Osteoblast (primary cell): ENCODE measurements around the gene SLC16A13. TPM values are rescaled to one million over a fixed set of nuclear protein-coding genes. Genes with fewer than 3 reads are reported as not detected.

Experiments
- DNase-seq: peaks from one replicate; pipeline ENCODE4 v3.0.0; 2011; ENCODE audit warnings: low spot score, mixed read lengths; ENCODE audit not compliant: insufficient read length; ENCODE audit errors: missing footprints
- H2AFZ ChIP-seq: 2 replicates; pipeline ENCODE4 v1.6.0; 2011; ENCODE audit warnings: mild to moderate bottlenecking, low read length
- H3K27ac ChIP-seq: 2 replicates; pipeline ENCODE4 v1.5.1; 2011; ENCODE audit warnings: mild to moderate bottlenecking, low read depth, low read length, moderate library complexity
- H3K27me3 ChIP-seq: 2 replicates; pipeline ENCODE4 v1.6.0; 2012; ENCODE audit warnings: mild to moderate bottlenecking, control low read depth, inconsistent platforms, low read length, moderate library complexity; ENCODE audit not compliant: insufficient read depth
- H3K36me3 ChIP-seq: 2 replicates; pipeline ENCODE4 v1.5.1; 2011; ENCODE audit warnings: mild to moderate bottlenecking, low read length, control low read depth, moderate library complexity; ENCODE audit not compliant: insufficient read depth
- H3K4me1 ChIP-seq: 2 replicates; pipeline ENCODE4 v1.5.1; 2011; ENCODE audit warnings: mild to moderate bottlenecking, low read length, control low read depth, moderate library complexity; ENCODE audit not compliant: insufficient read depth
- H3K4me2 ChIP-seq: 2 replicates; pipeline ENCODE4 v1.6.0; 2011; ENCODE audit warnings: mild to moderate bottlenecking, low read length; ENCODE audit not compliant: insufficient read depth
- H3K4me3 ChIP-seq: fragments of 200-600 bp; sonication (generic); 3 replicates; pipeline ENCODE4 v1.5.1; 2012; ENCODE audit warnings: mild to moderate bottlenecking, low read length, inconsistent platforms; ENCODE audit not compliant: insufficient read depth
- H3K79me2 ChIP-seq: 2 replicates; pipeline ENCODE4 v1.6.0; 2012; ENCODE audit warnings: mild to moderate bottlenecking, low read length, control low read depth, inconsistent platforms; ENCODE audit not compliant: insufficient read depth
- H3K9me3 ChIP-seq: 2 replicates; pipeline ENCODE4 v1.5.1; 2011; ENCODE audit warnings: low read depth, low read length, control low read depth
- H4K20me1 ChIP-seq: 2 replicates; pipeline ENCODE4 v1.6.0; 2012; ENCODE audit warnings: mild to moderate bottlenecking, low read length, control low read depth; ENCODE audit not compliant: insufficient read depth
- total RNA-seq: library from RNA; depleted of rRNA; stranded (reverse); fragments of >200 nt; gene quantifications from 2 replicates; pipeline ENCODE4 v1.2.3, GENCODE V29; 2012
- TF ChIP-seq, protein P1 (sequence below): IDR thresholded peaks from 2 replicates; pipeline ENCODE4 v1.5.1; 2011; ENCODE audit warnings: mild to moderate bottlenecking, low read depth, low read length, moderate library complexity; ENCODE audit errors: extremely low read depth

The SLC16A13 gene
- total RNA-seq, 1 donor = 1.4 TPM

DNA sequence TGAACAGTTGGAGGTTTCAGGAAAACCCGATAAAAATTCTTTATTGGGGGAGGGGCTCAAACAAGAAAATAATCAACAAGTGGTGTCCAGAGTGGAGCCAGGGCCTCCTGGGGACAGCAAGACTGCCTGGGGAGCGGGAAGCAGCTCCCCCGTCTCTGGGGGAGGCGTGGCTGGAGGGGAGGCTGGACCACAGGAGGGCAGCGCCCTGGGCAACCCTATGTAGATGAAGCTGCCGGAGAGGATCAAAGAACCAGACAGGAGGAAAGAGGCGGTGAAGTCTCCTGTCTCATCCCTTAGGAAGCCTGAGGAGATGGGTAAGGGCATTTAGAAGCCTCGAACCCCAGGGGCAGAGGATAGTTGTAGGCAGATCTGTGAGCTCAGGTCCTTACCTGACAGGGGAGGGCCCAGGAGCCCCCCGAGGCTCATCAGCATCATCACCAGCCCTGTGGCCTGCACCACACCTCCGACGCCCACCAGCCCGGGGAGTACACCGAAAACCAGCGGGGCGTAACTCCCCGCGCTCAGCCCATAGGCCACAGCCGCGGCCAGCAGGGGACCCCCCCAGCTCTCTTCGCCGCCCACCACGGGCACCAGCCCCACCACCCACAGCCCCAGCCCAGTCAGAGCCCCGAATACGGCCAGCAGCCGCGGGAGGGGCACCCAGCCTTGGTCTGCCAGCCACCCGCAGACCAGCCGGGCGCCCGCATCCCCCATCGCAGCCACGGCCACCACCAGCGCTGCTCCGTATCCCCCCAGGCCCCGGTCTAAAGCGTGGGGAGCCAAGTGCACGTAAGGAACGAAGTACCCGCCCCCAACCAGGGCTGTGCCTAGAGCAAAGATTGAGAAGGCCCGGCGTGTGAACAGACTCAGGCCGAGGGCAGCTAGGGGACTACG lies 6.0 kb downstream of the SLC16A13 start:
- TF ChIP-seq, protein P1, sequence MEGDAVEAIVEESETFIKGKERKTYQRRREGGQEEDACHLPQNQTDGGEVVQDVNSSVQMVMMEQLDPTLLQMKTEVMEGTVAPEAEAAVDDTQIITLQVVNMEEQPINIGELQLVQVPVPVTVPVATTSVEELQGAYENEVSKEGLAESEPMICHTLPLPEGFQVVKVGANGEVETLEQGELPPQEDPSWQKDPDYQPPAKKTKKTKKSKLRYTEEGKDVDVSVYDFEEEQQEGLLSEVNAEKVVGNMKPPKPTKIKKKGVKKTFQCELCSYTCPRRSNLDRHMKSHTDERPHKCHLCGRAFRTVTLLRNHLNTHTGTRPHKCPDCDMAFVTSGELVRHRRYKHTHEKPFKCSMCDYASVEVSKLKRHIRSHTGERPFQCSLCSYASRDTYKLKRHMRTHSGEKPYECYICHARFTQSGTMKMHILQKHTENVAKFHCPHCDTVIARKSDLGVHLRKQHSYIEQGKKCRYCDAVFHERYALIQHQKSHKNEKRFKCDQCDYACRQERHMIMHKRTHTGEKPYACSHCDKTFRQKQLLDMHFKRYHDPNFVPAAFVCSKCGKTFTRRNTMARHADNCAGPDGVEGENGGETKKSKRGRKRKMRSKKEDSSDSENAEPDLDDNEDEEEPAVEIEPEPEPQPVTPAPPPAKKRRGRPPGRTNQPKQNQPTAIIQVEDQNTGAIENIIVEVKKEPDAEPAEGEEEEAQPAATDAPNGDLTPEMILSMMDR = no peak
- peak; percentile 67 for DNase-seq
- no peak overlapping the region for H3K27ac ChIP-seq
- H2AFZ ChIP-seq = no peak overlapping the region
- H3K27me3 ChIP-seq = peaks cover 38% of the 10 kb centered on the region
- no peaks in the 10 kb centered on the region for H3K36me3 ChIP-seq
- no peak overlapping the region for H3K4me3 ChIP-seq
- no peak overlapping the region for H3K4me2 ChIP-seq
- H4K20me1 ChIP-seq = no peaks in the 10 kb centered on the region
- H3K4me1 ChIP-seq = peaks cover 11% of the 10 kb centered on the region
- H3K9me3 ChIP-seq = no peaks in the 10 kb centered on the region
- no peaks in the 10 kb centered on the region for H3K79me2 ChIP-seq

DNA sequence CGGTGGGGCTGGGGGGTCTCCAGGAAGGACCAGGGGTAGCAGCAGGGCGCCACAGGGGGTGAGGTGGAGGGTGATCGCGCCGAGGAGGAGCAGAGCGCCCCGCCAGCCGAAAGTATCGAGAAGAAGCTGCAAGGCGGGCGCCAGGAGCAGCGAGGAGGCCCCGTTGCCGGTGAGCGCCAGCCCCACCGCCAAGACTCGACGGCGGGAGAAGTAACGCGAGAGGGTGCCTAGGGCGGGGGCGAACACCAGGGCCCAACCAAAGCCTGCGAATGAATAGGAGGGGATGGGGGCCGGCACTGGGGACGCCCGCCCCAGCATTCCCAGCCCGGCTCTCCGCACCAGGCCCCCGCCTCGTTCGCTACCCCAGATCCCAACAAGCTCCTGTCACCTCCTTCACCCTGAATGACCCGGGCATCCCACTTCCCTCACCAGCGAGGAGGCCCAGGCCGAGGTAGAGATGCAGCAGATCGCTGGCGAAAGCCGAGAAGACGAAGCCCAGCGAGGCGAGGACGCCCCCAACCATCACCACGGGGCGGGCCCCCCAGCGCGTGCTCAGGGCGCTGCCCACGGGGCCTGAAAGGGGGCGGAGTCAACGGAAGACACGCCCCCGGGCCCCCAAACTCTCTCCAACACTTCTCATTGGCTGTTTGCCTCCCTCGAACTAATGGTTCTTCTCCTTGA lies 6.8 kb downstream of the SLC16A13 start:
- H2AFZ ChIP-seq = no peak overlapping the region
- peaks cover 38% of the 10 kb centered on the region for H3K27me3 ChIP-seq
- no peak overlapping the region for H3K27ac ChIP-seq
- H3K4me3 ChIP-seq = peak overlapping the region; percentile 63
- H4K20me1 ChIP-seq = no peaks in the 10 kb centered on the region
- no peaks in the 10 kb centered on the region for H3K36me3 ChIP-seq
- TF ChIP-seq, protein P1 = no peak
- peak overlapping the region; percentile 78 for H3K4me2 ChIP-seq
- H3K9me3 ChIP-seq = no peaks in the 10 kb centered on the region
- peaks cover 11% of the 10 kb centered on the region for H3K4me1 ChIP-seq
- no peak for DNase-seq
- no peaks in the 10 kb centered on the region for H3K79me2 ChIP-seq

DNA sequence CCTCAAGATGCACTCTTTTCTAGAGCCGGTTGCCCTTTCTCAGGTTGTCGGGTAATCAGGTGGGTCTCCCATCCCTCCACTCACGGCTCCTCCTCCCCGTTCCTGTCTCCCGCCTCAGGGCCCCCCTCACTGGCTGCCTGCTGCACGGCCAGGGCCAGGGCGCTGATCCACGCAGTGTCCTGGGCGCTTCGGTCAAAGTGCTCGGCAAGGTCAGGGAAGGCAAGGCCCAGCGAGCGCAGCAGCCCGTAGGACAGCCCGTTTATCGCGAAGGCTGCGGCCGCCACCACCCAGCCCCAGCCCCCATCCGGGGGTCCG lies 7.3 kb downstream of the SLC16A13 start:
- TF ChIP-seq, protein P1 = no peak
- peak; percentile 68 for DNase-seq
- H3K4me3 ChIP-seq = peak overlapping the region; percentile 63
- no peaks in the 10 kb centered on the region for H4K20me1 ChIP-seq
- H3K4me2 ChIP-seq = peak overlapping the region; percentile 78
- H3K27me3 ChIP-seq = peaks cover 38% of the 10 kb centered on the region
- no peak overlapping the region for H3K27ac ChIP-seq
- peaks cover 11% of the 10 kb centered on the region for H3K4me1 ChIP-seq
- no peaks in the 10 kb centered on the region for H3K9me3 ChIP-seq
- no peaks in the 10 kb centered on the region for H3K36me3 ChIP-seq
- no peaks in the 10 kb centered on the region for H3K79me2 ChIP-seq
- H2AFZ ChIP-seq = peak overlapping the region; percentile 51
